Neural cell (in vitro differentiated cells): ENCODE data around the gene ADCY2. TPM values are rescaled to one million over a fixed set of nuclear protein-coding genes. Genes with fewer than 3 reads are reported as not detected.

Experiments
- H2AFZ ChIP-seq: fragments of 200-600, 300-800 bp; sonication (generic), shearing (Covaris generic); 2 replicates; pipeline ENCODE4 v1.6.0; 2014; ENCODE audit warnings: low read depth, mild to moderate bottlenecking, antibody characterized with exemption, low read length, moderate library complexity
- H3F3A ChIP-seq: fragments of 200-600 bp; shearing (Covaris generic); 2 replicates; pipeline ENCODE4 v1.6.1; 2016; ENCODE audit warnings: mild to moderate bottlenecking, moderate library complexity, mixed read lengths, antibody characterized with exemption, low read length; ENCODE audit not compliant: insufficient read depth, poor library complexity, severe bottlenecking
- H3K27ac ChIP-seq: fragments of 200-600, 300-800 bp; sonication (generic), shearing (Covaris generic); 2 replicates; pipeline ENCODE4 v1.5.1; 2014; ENCODE audit warnings: mild to moderate bottlenecking, low read length, moderate library complexity
- H3K27me3 ChIP-seq: fragments of 300-800, 200-600 bp; sonication (generic), shearing (Covaris generic); 2 replicates; pipeline ENCODE4 v1.6.0; 2014; ENCODE audit warnings: mild to moderate bottlenecking, low read depth, low read length, moderate library complexity; ENCODE audit not compliant: insufficient read depth
- H3K36me3 ChIP-seq: fragments of 300-800, 200-600 bp; sonication (generic), shearing (Covaris generic); 2 replicates; pipeline ENCODE4 v1.5.1; 2014; ENCODE audit warnings: mild to moderate bottlenecking, antibody characterized with exemption, low read length, moderate library complexity; ENCODE audit not compliant: insufficient read depth
- H3K4me2 ChIP-seq: fragments of 300-800, 200-600 bp; sonication (generic), shearing (Covaris generic); 2 replicates; pipeline ENCODE4 v1.6.0; 2014; ENCODE audit warnings: mild to moderate bottlenecking, low read length
- H3K4me3 ChIP-seq: fragments of 300-800, 200-600 bp; sonication (generic), shearing (Covaris generic); 2 replicates; pipeline ENCODE4 v1.5.1; 2014; ENCODE audit warnings: mild to moderate bottlenecking, low read length, moderate library complexity
- H3K79me2 ChIP-seq: fragments of 200-600 bp; shearing (Covaris generic); replicated peaks from 2 replicates; pipeline ENCODE4 v1.6.0; 2014; ENCODE audit warnings: mild to moderate bottlenecking, low read length, moderate library complexity; ENCODE audit not compliant: insufficient read depth
- H3K9ac ChIP-seq: fragments of 300-800, 200-600 bp; sonication (generic), shearing (Covaris generic); 2 replicates; pipeline ENCODE4 v1.6.1; 2016; ENCODE audit warnings: mild to moderate bottlenecking, low read length, mixed read lengths
- H3K9me2 ChIP-seq: fragments of 200-600 bp; shearing (Covaris generic); 2 replicates; pipeline ENCODE4 v1.6.1; 2016; ENCODE audit warnings: mild to moderate bottlenecking, low read length, mixed read lengths; ENCODE audit not compliant: insufficient read depth
- H3K9me3 ChIP-seq: fragments of 200-600, 300-800 bp; sonication (generic), shearing (Covaris generic); 2 replicates; pipeline ENCODE4 v1.6.1; 2016; ENCODE audit warnings: mild to moderate bottlenecking, mixed run types, low read length, moderate library complexity, mixed read lengths
- H4K20me1 ChIP-seq: fragments of 200-600 bp; shearing (Covaris generic); 2 replicates; pipeline ENCODE4 v1.6.1; 2016; ENCODE audit warnings: mild to moderate bottlenecking, mixed run types; ENCODE audit not compliant: insufficient read depth
- EP300 ChIP-seq: fragments of 450-650 bp; conservative IDR thresholded peaks from 2 replicates; pipeline ENCODE4 v1.6.1; 2014; ENCODE audit warnings: antibody characterized with exemption, mild to moderate bottlenecking, moderate library complexity; ENCODE audit not compliant: poor library complexity, severe bottlenecking
- EZH2 ChIP-seq: fragments of 200-600, 300-800 bp; shearing (Covaris generic), sonication (generic); IDR thresholded peaks from 2 replicates; pipeline ENCODE4 v1.6.1; 2014; ENCODE audit warnings: antibody characterized with exemption, low read length, borderline replicate concordance, mild to moderate bottlenecking; ENCODE audit not compliant: insufficient read depth, poor library complexity, severe bottlenecking
- MXI1 ChIP-seq: fragments of 450-650 bp; conservative IDR thresholded peaks from 2 replicates; pipeline ENCODE4 v1.6.1; 2014; ENCODE audit warnings: antibody characterized with exemption, mild to moderate bottlenecking; ENCODE audit not compliant: poor library complexity, severe bottlenecking
- POLR2AphosphoS5 ChIP-seq: IDR thresholded peaks from 2 replicates; pipeline ENCODE4 v1.6.1; 2012
- RAD21 ChIP-seq: fragments of 450-650 bp; conservative IDR thresholded peaks from 2 replicates; pipeline ENCODE4 v1.6.1; 2014; ENCODE audit warnings: antibody characterized with exemption, mild to moderate bottlenecking, moderate library complexity
- SMC3 ChIP-seq: fragments of 450-650 bp; conservative IDR thresholded peaks from 2 replicates; pipeline ENCODE4 v1.6.1; 2014; ENCODE audit warnings: antibody characterized with exemption, mild to moderate bottlenecking, moderate library complexity; ENCODE audit not compliant: poor library complexity
- TAF1 ChIP-seq: IDR thresholded peaks from 2 replicates; pipeline ENCODE4 v1.6.1; 2012; ENCODE audit warnings: low read depth
- polyA plus RNA-seq: library from polyadenylated mRNA; depleted of rRNA; stranded (reverse); fragments of >200 nt; gene quantifications from 2 replicates; pipeline ENCODE4 v1.2.3, GENCODE V29; 2014
- TF ChIP-seq, protein P1 (sequence below): fragments of 450-650 bp; IDR thresholded peaks from 2 replicates; pipeline ENCODE4 v1.5.1; 2014; ENCODE audit warnings: antibody characterized with exemption, mild to moderate bottlenecking, moderate library complexity; ENCODE audit not compliant: poor library complexity, severe bottlenecking
- TF ChIP-seq, protein P2 (sequence below): IDR thresholded peaks from 2 replicates; pipeline ENCODE4 v1.6.1; 2012; ENCODE audit warnings: borderline replicate concordance

The ADCY2 gene
- polyA plus RNA-seq, 1 donor from 2014 or later, result 1.9 TPM

DNA sequence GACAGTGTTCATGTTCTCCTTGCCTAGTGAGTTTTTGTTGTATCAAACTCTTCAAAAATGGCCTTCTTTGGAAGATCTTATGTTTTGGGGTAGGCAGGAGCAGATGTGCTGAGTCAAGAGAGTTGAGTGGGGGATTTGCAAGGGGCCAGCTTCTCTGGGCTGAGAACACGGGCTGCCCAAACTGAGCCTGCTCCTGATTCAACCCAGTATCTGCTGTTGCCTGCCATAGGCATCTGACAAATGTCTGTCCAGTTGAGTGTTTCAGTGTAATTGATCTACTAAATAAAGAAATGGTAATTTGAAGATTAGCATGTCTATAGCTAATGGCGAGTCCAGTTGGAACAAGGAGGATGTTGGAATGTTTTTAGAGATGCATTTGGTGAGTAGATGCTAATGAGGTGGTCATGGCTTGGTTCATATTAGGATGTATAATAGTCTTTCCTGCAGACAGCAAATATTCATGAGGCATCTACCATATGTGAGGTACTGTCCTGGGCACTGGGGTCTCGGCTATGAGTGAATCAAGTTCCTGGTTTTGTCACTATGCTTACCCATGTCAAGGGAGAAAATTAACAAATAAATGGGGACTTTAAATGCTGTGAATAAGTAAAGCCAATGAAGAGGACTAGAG lies 119.5 kb downstream of the ADCY2 start:
- no peaks in the 10 kb centered on the region for H3K9me3 ChIP-seq
- no peaks in the 10 kb centered on the region for H3K79me2 ChIP-seq
- H3K27ac ChIP-seq, result no peak overlapping the region
- H3K9me2 ChIP-seq, result no peaks in the 10 kb centered on the region
- H3K4me2 ChIP-seq, result no peak overlapping the region
- H3K36me3 ChIP-seq, result no peaks in the 10 kb centered on the region
- no peaks in the 10 kb centered on the region for H3K27me3 ChIP-seq
- TF ChIP-seq SMC3, result no peak
- no peak for TF ChIP-seq RAD21
- TF ChIP-seq MXI1, result no peak
- TF ChIP-seq, protein P1, sequence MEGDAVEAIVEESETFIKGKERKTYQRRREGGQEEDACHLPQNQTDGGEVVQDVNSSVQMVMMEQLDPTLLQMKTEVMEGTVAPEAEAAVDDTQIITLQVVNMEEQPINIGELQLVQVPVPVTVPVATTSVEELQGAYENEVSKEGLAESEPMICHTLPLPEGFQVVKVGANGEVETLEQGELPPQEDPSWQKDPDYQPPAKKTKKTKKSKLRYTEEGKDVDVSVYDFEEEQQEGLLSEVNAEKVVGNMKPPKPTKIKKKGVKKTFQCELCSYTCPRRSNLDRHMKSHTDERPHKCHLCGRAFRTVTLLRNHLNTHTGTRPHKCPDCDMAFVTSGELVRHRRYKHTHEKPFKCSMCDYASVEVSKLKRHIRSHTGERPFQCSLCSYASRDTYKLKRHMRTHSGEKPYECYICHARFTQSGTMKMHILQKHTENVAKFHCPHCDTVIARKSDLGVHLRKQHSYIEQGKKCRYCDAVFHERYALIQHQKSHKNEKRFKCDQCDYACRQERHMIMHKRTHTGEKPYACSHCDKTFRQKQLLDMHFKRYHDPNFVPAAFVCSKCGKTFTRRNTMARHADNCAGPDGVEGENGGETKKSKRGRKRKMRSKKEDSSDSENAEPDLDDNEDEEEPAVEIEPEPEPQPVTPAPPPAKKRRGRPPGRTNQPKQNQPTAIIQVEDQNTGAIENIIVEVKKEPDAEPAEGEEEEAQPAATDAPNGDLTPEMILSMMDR, result no peak
- no peak for TF ChIP-seq TAF1
- TF ChIP-seq, protein P2, sequence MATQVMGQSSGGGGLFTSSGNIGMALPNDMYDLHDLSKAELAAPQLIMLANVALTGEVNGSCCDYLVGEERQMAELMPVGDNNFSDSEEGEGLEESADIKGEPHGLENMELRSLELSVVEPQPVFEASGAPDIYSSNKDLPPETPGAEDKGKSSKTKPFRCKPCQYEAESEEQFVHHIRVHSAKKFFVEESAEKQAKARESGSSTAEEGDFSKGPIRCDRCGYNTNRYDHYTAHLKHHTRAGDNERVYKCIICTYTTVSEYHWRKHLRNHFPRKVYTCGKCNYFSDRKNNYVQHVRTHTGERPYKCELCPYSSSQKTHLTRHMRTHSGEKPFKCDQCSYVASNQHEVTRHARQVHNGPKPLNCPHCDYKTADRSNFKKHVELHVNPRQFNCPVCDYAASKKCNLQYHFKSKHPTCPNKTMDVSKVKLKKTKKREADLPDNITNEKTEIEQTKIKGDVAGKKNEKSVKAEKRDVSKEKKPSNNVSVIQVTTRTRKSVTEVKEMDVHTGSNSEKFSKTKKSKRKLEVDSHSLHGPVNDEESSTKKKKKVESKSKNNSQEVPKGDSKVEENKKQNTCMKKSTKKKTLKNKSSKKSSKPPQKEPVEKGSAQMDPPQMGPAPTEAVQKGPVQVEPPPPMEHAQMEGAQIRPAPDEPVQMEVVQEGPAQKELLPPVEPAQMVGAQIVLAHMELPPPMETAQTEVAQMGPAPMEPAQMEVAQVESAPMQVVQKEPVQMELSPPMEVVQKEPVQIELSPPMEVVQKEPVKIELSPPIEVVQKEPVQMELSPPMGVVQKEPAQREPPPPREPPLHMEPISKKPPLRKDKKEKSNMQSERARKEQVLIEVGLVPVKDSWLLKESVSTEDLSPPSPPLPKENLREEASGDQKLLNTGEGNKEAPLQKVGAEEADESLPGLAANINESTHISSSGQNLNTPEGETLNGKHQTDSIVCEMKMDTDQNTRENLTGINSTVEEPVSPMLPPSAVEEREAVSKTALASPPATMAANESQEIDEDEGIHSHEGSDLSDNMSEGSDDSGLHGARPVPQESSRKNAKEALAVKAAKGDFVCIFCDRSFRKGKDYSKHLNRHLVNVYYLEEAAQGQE, result no peak
- no peak for TF ChIP-seq EZH2
- TF ChIP-seq POLR2AphosphoS5, result no peak
- H3K9ac ChIP-seq, result no peak overlapping the region
- H3F3A ChIP-seq, result no peaks in the 10 kb centered on the region
- H4K20me1 ChIP-seq, result no peaks in the 10 kb centered on the region
- no peak overlapping the region for H3K4me3 ChIP-seq
- no peak overlapping the region for H2AFZ ChIP-seq

DNA sequence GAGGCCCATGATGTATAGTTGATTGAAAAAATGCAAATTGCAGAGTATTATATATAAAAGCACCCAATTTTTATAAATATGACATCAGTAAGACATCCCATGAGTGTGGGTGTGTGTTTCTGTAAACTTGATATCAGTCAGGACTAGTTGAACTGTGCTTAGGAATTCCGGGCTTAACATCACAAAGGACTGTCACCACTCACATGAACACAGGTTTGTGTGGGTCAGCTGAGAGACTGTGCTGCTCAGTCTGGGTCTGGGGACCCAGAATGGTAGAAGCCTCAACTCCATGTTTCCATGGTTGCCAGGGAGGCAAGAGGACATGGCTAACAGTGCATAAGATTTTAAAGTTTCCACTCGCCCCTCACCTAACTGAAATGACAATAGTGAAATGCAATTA lies 120.3 kb downstream of the ADCY2 start:
- TF ChIP-seq, protein P2, result no peak
- TF ChIP-seq RAD21, result no peak
- no peak for TF ChIP-seq MXI1
- no peak for TF ChIP-seq SMC3
- TF ChIP-seq TAF1, result no peak
- TF ChIP-seq, protein P1, result no peak
- TF ChIP-seq EZH2, result no peak
- TF ChIP-seq POLR2AphosphoS5, result no peak
- no peak for TF ChIP-seq EP300
- Histone ChIP-seq H3K27me3 (no peaks in the 10 kb centered on the region), H3K9ac (no peak overlapping the region), H4K20me1 (no peaks in the 10 kb centered on the region), H2AFZ (no peak overlapping the region), H3F3A (no peaks in the 10 kb centered on the region), H3K36me3 (no peaks in the 10 kb centered on the region), H3K9me3 (no peaks in the 10 kb centered on the region), H3K79me2 (no peaks in the 10 kb centered on the region), H3K27ac (no peak overlapping the region), H3K9me2 (no peaks in the 10 kb centered on the region), H3K4me3 (no peak overlapping the region), H3K4me2 (no peak overlapping the region)
